Lower leg skin (tissue), 3 donors: ENCODE results near the gene PLCH1.

Source experiments
- CTCF ChIP-seq, 3 donors: fragments of 450-650 bp; IDR thresholded peaks; one replicate each; pipeline ENCODE4 v1.5.1; 2016; ENCODE audit warnings: antibody characterized with exemption in 3 of 3, mild to moderate bottlenecking in 3 of 3, moderate library complexity in 2 of 3
- POLR2A ChIP-seq, 2 donors: fragments of 450-650 bp; IDR thresholded peaks; one replicate each; pipeline ENCODE4 v1.6.1; 2016 to 2017; ENCODE audit warnings: antibody characterized with exemption in 2 of 2, mild to moderate bottlenecking in 1 of 2, moderate library complexity in 1 of 2

GRCh38 chr3:155778462-155778861 is 33.6 kb upstream of the PLCH1 start:
- no peak for TF ChIP-seq CTCF (IDR thresholded peaks at IDR 0.05)
- no peak for TF ChIP-seq POLR2A (IDR thresholded peaks at IDR 0.05)
